Colon (tissue), 2 donors: ENCODE results near the gene LGALS1.

Experiments used
- FAIRE-seq: peaks from 2 replicates; lab custom pipeline; 2012; peaks lifted over from hg19 to GRCh38; lab: Jason Lieb, UNC
- donor health status: control.
- donor health status: control.

The LGALS1 gene

GRCh38 chr22:37662039-37662438, 13.4 kb upstream of the LGALS1 start:
- FAIRE-seq, result no peak

GRCh38 chr22:37663521-37664140, 11.8 kb upstream of the LGALS1 start:
- no peak for FAIRE-seq

GRCh38 chr22:37664249-37665101, 11.0 kb upstream of the LGALS1 start:
- no peak for FAIRE-seq

- FAIRE-seq, result no peak
Observed at GRCh38 chr22:37665487-37665886, 9.9 kb upstream of the LGALS1 start.

- no peak for FAIRE-seq
Observed at GRCh38 chr22:37669586-37669985, 5.8 kb upstream of the LGALS1 start.

- no peak for FAIRE-seq
Observed at GRCh38 chr22:37672206-37672919, 3.1 kb upstream of the LGALS1 start.

GRCh38 chr22:37672920-37673455, 2.4 kb upstream of the LGALS1 start:
- FAIRE-seq, result no peak

GRCh38 chr22:37674248-37674647, 1.2 kb upstream of the LGALS1 start:
- FAIRE-seq, result no peak

GRCh38 chr22:37675930-37676735, 697 bp downstream of the LGALS1 start:
- no peak for FAIRE-seq

GRCh38 chr22:37676736-37677492, 1.5 kb downstream of the LGALS1 start:
- no peak for FAIRE-seq

- FAIRE-seq, result no peak
Observed at GRCh38 chr22:37677493-37677974, 2.1 kb downstream of the LGALS1 start.

- FAIRE-seq, result no peak
Observed at GRCh38 chr22:37678372-37678771, 2.9 kb downstream of the LGALS1 start.

GRCh38 chr22:37679670-37680069, 4.2 kb downstream of the LGALS1 start:
- FAIRE-seq, result no peak

- FAIRE-seq, result no peak
Observed at GRCh38 chr22:37680191-37680851, 4.9 kb downstream of the LGALS1 start.

GRCh38 chr22:37681001-37681424, 5.6 kb downstream of the LGALS1 start:
- FAIRE-seq, result no peak

- FAIRE-seq, result no peak
Observed at GRCh38 chr22:37681556-37682049, 6.2 kb downstream of the LGALS1 start.

- no peak for FAIRE-seq
Observed at GRCh38 chr22:37684803-37685615, 9.6 kb downstream of the LGALS1 start.

GRCh38 chr22:37686002-37686982, 10.9 kb downstream of the LGALS1 start, which contains the start of gene NOL12:
NOL12 (plus strand) TSS chr22:37686343; CDS start chr22:37686393, 50 bp downstream.
- no peak for FAIRE-seq
